SK-MEL-5 (cell line): Measurements from ENCODE around the gene SHISA4. TPM values are rescaled to one million over a fixed set of nuclear protein-coding genes. Genes with fewer than 3 reads are reported as not detected.

Experiments
- DNase-seq: peaks from one replicate; pipeline ENCODE4 v3.0.0-alpha.2; 2016; ENCODE audit warnings: low read depth, low spot score
- in situ Hi-C: cut with HindIII; loops from 2 replicates; pipeline ENCODE4 v1.10.0; 2016; ENCODE audit warnings: low sequenced_read_pairs, high pct_unique_total_duplicates, low pct_unique_long_range_greater_than_20kb
- total RNA-seq: library from RNA; depleted of rRNA; stranded (reverse); fragments of >200 nt; shearing (Covaris generic); gene quantifications from 2 replicates; pipeline ENCODE4 v1.2.3, GENCODE V29; 2014

The SHISA4 gene
- total RNA-seq, 1 experiment from 2014 or later: 34.1 TPM

DNA sequence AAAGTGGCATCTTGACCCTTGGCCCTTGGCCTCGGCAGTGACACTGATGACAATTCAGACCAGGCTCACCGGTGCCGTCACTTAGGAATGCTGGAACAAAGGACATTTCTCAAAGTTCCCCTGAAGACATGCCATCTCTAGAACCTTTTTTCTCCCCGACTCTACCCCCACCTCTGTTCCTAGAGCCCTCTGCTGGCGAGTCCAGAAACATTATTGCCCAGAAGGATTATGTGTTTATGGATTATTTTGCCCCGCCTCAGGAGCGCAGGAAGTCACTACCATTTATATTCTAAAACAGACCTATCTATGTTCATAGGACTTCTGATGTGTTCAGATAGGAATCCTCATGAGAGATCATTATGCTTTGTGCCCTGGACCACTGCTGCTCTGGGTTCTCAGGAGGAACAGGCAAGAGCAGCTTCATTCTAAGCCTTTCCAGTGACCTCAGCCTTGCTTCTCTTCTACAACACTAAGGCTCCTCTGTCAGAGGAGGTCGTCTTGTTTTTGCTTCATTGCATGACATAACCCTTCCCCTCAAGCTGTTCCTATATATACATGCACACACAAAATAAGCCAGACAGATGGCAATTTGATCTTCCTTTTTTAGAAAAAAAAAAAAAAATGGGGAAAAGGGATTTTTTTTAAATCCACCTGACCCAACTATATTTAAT is 12.4 kb upstream of the SHISA4 start:
- DNase-seq: peak; percentile 70
- in situ Hi-C loops: no loop called here

DNA sequence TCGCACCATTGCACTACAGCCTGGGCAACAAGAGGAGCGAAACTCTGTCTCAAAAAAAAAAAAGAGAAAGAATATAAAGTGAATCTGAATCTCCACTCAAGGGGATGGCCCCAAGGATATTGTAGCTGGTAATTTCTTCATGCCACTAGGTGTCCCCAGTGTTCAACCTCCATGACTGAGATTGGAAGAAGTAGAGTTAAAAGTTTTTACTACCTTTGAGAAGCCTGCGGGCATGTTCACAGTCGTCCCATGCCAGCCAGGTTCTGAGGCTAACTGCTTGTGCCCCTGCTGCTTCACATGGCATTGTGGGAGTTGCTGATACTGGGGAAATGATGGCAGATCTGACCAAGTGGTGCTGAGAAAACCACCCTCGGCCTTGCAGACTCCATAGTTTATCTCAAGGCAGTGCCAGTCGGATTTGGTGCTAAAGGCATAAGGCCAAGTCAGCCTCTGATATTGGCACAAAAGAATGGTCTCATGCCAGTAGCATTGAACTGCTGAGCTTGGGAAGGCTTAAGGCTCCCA is 10.8 kb upstream of the SHISA4 start:
- DNase-seq: peak; percentile 61
- in situ Hi-C loops: no loop called here

DNA sequence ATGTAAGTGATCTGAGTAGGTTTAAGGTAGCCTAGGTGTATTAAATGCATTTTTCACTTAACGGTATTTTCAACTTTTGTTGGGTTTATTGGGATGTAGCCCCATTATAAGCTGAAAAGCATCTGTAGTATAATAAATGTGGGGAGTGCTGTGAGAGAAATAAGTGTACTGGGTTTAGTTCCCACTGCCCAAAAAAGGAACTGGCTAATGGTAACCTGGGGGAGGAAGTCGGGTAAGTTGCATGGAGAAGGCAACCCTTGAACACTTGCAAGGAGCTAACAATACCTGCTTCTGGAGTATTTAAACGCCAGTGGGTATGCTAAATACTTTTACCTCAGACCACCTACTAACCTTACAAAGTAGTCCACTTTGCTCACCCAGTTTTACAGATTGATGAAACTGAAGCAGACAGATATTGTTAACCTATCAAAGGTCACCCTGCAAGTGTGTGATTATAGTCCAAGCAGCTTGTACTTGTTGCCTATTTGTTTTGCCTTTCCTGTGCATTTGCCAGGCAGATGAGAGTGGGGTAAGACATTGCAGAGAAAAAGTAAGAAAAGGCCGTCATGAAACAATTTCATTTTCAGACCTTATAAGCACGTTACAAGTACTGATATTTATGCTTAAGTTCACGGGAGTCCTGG is 7.6 kb upstream of the SHISA4 start:
- in situ Hi-C loops: no loop called here

DNA sequence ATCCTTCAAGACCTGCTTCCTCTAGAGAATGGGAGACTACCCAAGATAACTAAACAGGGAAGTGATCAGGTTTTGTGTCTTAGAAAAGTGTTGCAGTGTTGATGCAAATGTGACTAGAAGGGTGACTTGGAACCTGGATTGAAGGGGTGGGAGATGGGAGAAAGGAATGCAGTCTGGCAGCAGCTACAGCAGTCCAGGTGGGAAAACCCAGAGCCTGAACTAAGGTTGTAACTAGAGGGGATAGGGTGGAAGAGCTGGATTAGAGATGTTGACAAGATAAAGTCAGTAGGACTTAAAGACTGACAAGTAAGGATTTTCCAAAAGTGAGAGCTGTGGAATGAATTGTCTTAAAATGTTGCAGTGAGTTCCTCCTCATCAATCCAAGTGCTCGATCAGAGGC is 7.1 kb upstream of the SHISA4 start:
- no peak for DNase-seq
- in situ Hi-C loops: no loop called here

More for the DNA sequence above, 7.6 kb upstream of the SHISA4 start:
- DNase-seq: no peak

DNA sequence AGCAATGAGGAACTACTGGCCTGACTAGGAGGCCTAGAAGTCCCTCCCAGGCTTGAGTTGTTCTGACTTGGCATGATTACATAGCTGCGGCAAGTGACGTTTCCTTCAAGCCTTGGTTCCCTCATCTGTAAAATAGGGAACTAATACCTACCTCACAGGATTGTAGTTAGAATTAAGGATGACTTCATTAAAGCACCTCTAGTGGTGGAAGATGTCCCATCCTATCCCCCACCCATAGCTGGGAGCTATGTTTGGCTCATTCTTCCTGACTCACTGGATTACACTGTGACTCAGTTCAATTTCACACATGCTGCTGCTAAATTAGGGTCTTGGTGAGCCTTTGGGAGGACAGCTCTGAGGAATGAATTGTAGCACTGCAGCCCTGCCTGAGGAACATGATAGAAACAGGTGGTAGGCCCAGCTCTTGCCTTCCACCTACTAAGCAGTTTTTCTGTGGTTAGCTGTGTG is 6.0 kb upstream of the SHISA4 start:
- DNase-seq: peak; percentile 12
- in situ Hi-C loops: no loop called here

DNA sequence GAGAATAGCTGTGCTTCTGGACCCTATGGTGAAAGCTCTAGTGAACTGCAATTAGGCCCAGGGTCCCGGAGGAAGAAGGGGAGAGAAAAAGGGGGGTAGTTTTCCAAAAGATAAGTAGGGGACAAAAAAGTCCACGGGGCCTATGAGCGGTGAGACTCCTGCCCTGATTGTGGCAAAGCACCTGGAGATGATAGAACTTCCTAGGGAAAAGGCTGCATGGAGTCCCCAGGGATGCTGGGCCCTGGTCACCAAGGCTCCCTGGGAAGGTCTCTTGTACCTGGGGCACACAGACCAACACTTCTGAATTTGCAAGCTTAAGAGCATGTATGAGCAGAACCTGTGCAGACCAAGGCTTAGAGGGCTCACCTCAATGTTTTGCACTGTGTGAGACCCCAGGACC is 5.4 kb upstream of the SHISA4 start:
- DNase-seq: no peak
- in situ Hi-C loops: no loop called here

DNA sequence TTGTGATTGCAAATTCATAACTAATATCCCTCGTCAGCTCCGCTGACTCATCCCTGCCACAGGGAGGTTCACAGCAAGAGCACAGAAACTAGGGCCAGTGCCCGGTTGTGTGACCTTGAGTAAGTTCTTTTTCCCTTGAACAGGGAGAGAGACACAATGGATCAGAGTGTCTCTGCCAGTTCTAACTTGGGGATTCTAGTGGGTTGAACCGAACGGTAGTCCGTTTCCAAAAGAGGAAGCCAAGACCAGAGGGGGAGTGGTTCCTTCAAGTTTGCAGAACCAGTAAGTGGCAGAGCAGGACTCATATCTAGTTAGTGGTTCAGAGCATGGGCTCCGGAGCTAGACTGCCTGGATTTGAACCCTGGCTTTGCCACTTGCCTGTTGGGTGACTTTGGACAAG is 4.9 kb upstream of the SHISA4 start:
- in situ Hi-C loops: no loop called here
- DNase-seq: no peak

DNA sequence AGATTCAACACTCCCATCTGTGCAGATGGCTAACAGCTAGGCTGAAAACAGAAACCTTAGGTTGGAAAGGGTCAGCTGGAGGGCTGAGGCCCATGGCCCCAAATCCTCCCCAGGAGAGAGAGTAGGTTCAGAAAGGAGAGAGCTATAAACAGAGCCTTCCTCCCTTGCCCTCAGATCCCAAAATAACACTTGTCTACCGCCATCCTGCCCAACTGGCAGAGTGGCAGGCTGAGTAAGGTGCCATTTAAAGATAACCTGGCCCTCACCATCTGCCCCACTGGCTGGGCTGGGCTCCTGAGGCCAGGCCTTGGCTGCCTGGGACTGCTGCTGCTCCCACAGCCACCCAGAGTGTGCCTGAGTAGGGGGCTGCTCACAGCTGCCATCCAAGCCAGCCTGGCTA is 4.3 kb upstream of the SHISA4 start:
- DNase-seq: no peak
- in situ Hi-C loops: no loop called here

DNA sequence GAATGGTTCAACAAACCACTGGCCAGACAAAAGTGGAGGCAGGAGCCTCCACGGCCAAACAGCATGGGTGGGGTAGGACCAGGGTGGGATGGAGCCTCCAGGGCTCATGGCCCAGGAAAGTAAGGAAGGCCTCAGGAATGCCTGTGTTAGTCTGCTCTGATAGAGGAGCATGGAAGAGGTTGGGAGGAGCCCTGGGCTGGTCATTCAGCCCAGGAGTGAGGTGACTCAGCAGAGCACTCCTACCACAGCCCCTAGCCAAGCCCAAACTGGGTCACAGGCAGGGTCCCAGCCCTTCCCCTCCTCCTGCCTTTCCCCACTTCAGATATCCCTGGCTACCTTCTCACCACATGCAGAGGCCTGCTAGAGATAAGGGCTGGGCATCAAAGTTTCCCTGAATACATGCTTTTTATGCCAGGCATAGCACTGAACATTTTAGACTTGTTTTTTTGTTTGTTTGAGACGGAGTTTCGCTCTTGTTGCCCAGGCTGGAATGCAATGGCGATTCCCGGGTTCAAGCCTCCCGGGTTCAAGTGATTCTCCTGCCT is 3.1 kb upstream of the SHISA4 start:
- no peak for DNase-seq
- in situ Hi-C loops: no loop called here

DNA sequence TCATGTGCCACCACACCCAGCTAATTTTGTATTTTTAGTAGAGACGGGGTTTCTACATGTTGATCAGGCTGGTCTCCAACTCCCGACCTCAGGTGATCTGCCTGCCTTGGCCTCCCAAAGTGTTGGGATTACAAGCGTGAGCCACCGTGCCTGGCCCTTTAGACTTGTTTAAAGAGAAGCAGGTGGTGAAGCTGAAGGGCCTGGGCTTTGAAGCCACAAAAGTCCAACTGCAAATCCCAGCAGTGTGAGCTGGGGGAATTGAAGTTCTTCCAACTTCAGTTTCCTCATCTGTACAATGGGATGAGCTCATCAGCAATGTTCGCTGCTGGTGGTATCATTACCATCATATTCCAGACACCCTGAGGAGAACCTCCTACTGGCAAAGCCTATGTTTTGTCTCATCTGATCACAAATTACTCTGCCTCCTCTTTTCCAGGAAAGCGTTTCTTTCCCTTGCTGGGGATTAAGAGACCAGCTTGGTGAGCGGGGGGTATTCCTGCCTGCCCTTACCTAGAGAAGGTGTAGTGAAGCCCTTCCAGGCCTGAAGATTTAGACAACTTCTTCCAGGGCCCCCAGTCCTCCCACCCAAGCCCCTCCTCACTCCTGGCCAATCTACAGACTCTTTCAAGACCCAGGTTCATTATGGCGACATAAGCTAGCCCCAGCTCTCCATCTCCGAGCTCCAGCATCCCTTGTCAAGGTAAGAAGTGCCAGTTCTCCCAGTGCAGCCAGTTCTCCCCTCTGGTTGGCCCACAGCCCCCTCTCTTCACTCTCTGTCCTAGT is 2.4 kb upstream of the SHISA4 start:
- in situ Hi-C loops: no loop called here
- no peak for DNase-seq

DNA sequence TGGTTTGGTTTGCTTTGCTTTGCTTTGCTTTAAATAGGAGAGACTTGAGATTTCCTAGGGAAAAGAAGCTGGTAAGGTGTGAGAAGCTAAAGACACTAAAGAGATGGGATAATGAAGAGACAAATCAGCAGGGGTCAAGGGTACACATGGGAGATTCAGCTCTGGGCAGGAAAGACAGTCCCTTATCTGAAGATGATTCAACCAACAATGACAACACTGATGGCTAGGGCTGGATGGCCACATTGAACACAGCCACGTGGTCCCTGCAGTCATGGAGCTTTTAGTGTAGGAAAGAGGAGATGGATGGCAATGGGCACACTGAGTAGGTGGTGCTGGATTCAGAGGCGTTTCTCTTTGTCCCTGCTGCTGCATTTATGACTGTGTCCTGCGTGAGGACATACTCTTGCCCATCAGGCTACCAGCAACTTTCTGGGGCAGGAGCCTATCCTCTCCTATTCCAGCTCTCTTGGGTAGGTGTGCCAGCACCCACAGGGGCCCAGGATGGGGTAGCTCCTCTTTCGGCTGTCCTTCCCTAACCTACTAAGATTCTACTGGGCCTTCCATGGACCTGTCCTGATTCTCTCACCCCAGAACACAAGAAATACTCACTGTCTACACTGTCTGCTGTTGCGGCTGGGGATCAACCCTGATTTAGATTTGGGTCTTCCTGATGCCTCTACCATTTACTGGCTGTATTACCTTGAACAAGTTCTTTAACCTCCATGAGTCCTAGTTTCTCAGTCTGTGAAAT is 1.4 kb upstream of the SHISA4 start:
- no peak for DNase-seq
- in situ Hi-C loops: no loop called here

DNA sequence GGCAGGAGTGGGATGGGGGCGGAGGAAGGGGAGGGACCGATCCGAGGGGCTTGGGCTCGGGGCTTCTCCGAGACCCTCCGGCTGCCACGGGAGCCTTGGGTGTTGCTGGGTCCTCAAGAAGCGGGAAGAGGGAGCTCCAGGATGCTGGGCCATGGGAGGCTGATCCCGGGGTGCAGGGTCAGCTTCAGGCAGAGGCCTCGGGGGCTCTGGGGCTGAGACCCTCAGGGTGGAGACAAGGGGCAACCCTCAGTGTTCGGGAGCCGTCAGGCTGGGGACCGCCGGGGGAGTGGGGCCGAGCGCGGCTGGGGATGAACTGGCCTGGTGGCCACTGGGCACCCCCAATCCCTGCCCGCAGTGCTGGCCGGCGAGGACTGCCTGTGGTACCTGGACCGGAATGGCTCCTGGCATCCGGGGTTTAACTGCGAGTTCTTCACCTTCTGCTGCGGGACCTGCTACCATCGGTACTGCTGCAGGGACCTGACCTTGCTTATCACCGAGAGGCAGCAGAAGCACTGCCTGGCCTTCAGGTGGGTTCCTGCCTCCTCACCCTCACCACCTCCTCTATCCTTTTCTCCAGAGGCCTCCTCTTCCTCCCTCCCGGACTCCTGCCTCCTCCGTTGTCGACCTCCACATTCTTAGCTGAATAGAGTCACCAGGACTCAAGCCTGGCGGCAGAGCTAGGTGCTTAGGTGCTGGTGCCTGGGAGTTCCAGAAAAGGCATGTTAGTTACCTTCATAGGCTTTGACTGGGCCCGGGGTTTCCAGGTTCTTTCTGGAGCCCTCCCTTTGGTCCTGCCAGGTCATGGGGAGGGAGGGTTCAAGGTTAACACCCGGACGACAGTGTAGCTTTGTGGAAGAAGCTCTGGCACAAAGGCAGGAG is 631 bp downstream of the SHISA4 start:
- in situ Hi-C loops: no loop called here
- no peak for DNase-seq

DNA sequence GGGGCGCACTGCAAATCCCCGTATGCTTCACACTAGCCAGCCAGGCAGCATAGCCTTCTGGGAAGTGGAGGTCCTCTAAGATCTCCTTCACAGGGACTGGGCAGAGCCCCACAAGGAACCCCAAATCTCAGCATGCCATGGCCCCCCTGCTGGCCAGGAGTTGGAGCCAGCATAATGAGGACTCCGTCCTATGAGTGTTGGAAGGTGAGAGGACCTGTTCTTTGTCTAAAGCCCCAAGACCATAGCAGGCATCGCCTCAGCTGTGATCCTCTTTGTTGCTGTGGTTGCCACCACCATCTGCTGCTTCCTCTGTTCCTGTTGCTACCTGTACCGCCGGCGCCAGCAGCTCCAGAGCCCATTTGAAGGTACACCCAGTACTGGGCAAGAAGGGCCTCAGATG is 1.5 kb downstream of the SHISA4 start:
- in situ Hi-C loops: no loop called here
- DNase-seq: no peak

DNA sequence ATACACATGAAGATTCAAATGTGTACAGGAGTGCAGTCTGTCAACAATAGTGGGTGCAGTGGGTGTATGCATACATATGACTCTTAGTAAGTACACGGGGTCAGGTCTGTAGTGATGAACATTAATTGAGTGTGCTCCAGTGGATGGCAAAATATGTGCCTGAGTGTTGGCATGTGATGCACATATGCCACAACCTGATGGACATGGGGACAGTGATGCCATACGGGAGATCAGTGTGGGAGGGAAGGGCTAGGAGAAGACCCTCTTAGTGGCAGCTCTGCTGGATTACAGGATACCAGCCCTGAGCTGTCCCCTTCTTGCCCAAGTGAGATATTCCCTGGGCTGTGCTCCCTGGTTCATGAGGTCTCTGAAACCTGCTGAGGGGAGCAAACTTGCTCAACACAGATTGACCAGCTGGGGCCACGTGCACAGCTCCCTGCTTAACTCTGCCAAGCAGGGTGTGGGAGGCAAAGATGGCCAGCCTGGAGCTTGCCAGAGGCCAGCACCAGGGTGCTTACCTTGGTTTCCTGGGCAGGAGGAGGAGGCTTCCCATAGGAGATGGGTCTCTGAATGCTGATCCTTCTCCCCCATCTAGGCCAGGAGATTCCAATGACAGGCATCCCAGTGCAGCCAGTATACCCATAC is 2.2 kb downstream of the SHISA4 start:
- no peak for DNase-seq
- in situ Hi-C loops: no loop called here

DNA sequence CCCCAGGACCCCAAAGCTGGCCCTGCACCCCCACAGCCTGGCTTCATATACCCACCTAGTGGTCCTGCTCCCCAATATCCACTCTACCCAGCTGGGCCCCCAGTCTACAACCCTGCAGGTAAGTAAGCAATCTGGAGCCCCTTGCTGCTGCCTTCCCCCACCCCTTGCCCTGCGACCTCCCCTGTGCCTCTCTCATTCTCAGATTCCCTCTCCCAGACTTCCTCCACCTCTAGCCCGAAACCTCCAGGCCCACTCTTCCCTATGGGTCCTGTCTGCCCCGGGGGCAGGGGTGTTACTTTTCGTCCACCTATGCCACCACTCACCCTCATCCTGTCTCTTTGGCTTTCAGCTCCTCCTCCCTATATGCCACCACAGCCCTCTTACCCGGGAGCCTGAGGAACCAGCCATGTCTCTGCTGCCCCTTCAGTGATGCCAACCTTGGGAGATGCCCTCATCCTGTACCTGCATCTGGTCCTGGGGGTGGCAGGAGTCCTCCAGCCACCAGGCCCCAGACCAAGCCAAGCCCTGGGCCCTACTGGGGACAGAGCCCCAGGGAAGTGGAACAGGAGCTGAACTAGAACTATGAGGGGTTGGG is 2.9 kb downstream of the SHISA4 start:
- in situ Hi-C loops: no loop called here

DNA sequence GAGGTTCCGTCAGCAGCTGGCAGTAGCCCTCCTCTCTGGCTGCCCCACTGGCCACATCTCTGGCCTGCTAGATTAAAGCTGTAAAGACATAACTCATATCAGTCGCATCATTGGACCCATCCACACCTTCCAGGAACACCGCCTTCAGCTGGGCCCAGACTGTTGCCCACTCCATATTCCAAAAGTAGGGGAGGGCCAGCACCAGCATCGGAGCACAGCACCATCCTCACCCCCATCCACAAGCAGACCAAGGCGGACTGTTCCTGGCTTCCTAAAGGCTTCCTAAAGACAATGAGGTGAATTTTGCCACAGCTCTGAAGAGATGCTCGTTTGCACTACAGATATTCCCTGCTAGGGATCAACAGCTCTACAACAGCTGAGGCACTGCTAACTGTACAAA is 3.5 kb downstream of the SHISA4 start:
- DNase-seq: no peak
- in situ Hi-C loops: no loop called here

More for the DNA sequence above, 2.9 kb downstream of the SHISA4 start:
- DNase-seq: no peak
